ENCODE results near the gene STX16.

STX16 gene

DNA sequence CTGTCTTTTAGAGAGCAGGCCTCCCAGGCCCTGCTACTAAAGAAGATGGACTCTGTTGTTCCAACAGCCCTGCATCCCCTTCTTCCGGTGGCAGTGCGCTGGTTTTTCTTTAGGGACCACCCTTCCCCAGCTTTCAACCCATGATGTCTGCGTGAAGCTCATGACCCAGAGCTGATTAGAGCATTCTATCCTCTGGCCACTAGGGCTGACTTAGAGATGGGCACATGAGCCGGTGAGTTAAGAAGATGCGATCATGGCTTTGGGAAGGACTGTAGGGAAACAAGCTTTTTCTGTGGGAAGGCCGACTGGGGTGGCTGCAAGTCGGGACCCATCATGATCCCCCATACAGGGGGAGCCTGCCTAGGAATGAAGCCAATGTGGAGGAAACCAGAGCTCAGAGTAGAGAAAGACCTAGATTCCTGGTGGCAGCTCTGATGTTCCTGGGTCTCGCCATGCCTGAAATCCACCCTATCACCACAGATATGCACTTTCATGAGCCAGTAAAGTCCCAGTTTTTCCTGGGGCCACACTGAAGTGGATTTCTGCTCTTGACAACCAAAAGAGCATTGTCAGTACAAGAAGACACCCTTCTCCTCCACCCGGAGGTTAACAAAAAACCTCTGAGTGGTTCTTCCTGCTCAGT is 29.1 kb upstream of the STX16 start:
- CTCF ChIA-PET = interaction anchor here (0.6 to 0.9 kb wide), 6 partner anchors 14 to 1028 kb away, joined by 3 to 5 read pairs (median 4); no protein-coding TSS in a partner anchor
- TF ChIP-seq, protein P1, sequence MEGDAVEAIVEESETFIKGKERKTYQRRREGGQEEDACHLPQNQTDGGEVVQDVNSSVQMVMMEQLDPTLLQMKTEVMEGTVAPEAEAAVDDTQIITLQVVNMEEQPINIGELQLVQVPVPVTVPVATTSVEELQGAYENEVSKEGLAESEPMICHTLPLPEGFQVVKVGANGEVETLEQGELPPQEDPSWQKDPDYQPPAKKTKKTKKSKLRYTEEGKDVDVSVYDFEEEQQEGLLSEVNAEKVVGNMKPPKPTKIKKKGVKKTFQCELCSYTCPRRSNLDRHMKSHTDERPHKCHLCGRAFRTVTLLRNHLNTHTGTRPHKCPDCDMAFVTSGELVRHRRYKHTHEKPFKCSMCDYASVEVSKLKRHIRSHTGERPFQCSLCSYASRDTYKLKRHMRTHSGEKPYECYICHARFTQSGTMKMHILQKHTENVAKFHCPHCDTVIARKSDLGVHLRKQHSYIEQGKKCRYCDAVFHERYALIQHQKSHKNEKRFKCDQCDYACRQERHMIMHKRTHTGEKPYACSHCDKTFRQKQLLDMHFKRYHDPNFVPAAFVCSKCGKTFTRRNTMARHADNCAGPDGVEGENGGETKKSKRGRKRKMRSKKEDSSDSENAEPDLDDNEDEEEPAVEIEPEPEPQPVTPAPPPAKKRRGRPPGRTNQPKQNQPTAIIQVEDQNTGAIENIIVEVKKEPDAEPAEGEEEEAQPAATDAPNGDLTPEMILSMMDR (conservative IDR thresholded peaks at IDR 0.05; ENCODE audit: low read depth) = no peak
- POLR2A ChIA-PET (ENCODE audit: low non-redundant PET) = no interaction called here
- no peak for DNase-seq (ENCODE audit: low spot score)
- peak overlapping the region; percentile 90; the same call in 1 of the 2 replicates for H3K27ac ChIP-seq

DNA sequence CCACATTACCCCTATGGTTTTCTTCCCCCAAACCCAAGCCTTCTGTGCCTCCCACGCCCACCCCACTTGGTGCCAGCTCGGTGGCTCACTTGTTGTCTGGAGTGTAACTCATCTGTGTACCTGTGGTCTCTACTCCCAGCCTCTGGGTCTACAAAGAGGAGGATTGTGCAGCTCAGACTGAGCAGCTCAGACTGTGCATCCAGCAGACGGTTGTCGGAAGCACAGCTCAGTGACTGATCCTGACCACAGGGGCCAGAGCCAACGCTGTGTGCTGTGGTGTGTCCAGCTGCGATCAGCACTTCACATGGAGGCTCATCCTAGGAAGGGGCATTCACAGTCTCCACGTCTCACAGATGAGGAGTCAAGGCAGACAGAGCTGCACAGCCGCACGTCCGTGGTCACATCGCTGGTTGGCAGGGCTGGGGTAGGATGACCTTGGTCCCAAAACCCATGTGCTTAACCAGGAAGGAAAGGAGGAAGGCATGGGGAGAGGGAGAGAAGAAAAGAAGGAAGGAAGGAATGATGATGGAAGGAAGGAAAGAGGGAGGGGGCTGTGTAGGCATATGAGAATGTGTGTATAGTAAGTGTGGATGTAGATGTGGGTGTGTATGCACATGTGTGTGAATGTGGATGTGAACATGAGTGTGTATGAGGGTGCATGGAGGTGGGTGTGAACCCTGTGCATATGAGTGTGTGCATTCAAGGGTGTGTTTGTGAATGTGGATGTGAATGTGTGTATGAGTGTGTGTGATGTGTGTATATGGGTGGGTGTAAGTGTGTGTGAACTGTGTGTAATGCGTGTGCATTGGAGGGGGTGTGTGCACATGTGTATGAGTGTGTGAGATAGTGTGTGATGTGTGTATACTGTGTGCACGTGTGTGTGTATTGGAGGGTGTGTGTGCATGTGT is 28.2 kb upstream of the STX16 start:
- ChIA-PET CTCF (interaction anchor here (0.8 to 0.9 kb wide), 2 partner anchors 24 to 142 kb away, joined by 3 to 5 read pairs; no protein-coding TSS in a partner anchor), POLR2A (ENCODE audit: low non-redundant PET) (no interaction called here)
- H3K27ac ChIP-seq = peak overlapping the region; percentile 90
- no peak for DNase-seq (ENCODE audit: low spot score)
- TF ChIP-seq, protein P1 (conservative IDR thresholded peaks at IDR 0.05; ENCODE audit: low read depth) = no peak

DNA sequence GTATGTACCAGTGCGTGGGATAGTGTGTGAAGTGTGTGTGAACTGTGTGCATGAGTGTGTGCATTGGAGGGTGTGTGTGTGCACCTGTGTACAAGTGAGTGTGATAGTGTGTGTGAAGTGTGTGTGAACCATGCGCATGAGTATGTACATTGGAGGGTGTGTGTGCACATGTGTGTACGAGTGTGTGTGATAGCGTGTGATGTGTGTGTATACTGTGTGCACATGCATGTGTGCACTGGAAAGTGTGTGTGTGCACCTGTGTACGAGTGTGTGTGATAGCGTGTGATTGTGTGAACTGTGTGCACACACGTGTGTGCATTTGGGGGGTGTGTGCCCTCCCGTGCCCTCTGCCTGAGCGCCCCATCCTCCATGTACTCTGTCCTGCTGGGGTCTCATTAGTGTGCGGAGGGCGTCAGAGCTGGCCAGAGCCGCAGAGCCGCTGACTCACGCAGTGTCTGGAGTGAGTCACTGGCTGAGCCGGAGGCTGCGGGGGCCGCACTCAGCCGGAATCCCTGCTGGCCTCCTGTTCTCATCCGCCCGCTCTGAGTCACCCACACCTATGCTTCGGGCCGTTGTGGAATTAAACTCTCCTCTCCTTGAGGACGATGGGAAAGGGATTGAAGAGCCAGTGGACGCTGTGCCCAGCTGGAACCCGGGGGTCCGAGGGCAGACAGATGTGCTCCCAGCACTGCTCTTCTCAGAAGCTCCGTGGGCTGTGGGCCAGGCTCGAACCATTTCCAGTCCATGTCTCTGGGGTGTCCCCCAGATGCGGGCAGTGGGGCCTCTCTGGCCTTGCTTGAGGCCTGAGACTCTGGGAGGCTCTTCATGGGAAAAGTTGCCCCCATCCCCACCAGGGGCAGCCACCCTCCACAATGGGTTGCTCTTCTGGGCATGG is 27.3 kb upstream of the STX16 start:
- TF ChIP-seq, protein P1 (conservative IDR thresholded peaks at IDR 0.05; ENCODE audit: low read depth) = no peak
- peak overlapping the region; percentile 90 for H3K27ac ChIP-seq
- ChIA-PET CTCF (interaction anchor here (0.6 to 1.1 kb wide), 7 partner anchors 12 to 151 kb away, joined by 3 to 5 read pairs (median 4); partner anchors contain the start of gene APCDD1L), POLR2A (ENCODE audit: low non-redundant PET) (interaction anchor here (1.0 kb wide), 1 partner anchor 27 kb away, joined by 3 read pairs; the partner anchor contains the start of gene STX16)
- DNase-seq (ENCODE audit: low spot score) = peak; percentile 100

DNA sequence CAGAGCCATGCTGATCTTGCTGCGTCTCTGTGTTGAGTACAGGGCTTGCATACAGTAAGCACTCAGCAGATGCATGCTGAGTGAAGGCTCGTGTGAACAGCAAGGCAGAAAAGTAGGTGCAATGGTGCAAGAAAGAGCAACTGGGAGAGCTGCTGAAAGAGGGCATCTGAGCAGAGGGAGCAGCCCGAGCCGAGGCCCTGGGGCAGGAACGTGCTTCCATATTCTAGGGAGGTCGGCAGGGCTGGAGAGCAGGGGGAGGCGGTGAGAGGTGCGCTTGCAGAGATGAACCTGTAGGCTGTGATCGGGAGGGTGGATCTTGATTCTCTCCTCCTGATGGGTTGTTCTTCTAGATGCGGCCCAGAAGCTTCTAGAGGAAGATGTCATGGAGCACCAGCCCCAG is 26.4 kb upstream of the STX16 start:
- CTCF ChIA-PET = interaction anchor here (0.5 to 1.1 kb wide), 4 partner anchors 13 to 34 kb away, joined by 3 to 5 read pairs (median 4); no protein-coding TSS in a partner anchor
- TF ChIP-seq, protein P1 (conservative IDR thresholded peaks at IDR 0.05; ENCODE audit: low read depth) = no peak
- no peak for DNase-seq (ENCODE audit: low spot score)
- POLR2A ChIA-PET (ENCODE audit: low non-redundant PET) = no interaction called here
- H3K27ac ChIP-seq = peak overlapping the region; percentile 90

DNA sequence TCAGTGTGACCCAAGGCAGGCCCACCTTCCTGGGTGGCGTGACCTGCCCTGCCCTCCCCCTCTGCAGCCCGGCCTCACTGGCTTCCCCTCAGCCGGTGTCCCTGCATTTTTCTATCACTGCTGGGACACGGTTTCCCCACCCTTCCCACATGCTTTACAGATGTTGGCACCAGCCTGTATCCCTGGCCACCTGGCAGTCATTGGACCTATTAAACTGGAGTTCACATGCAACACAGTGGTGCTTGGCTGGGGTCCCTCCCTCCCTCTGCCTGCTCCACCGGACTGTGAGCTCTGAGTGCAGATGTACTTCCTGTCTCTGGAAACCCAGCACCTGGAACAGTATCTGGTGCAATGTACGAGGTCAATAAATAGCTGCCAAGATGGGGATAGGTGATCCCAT is 25.5 kb upstream of the STX16 start:
- ChIA-PET POLR2A (ENCODE audit: low non-redundant PET) (no interaction called here), CTCF (interaction anchor here (0.6 to 1.0 kb wide), 2 partner anchors 27 to 636 kb away, joined by 3 to 4 read pairs; no protein-coding TSS in a partner anchor)
- H3K27ac ChIP-seq = peak overlapping the region; percentile 90
- TF ChIP-seq, protein P1 (conservative IDR thresholded peaks at IDR 0.05; ENCODE audit: low read depth) = no peak
- DNase-seq (ENCODE audit: low spot score) = no peak
